ES-I3 (cell line): ENCODE data around the gene COX18.

Source experiments
- H3K36me3 ChIP-seq: 2 replicates; pipeline ENCODE4 v1.6.1; 2013; ENCODE audit warnings: mild to moderate bottlenecking, low read length, control low read depth, moderate library complexity; ENCODE audit not compliant: insufficient read depth
- H3K4me1 ChIP-seq: 2 replicates; pipeline ENCODE4 v1.6.1; 2013; ENCODE audit warnings: mild to moderate bottlenecking, control low read depth, low read length; ENCODE audit not compliant: insufficient read depth
- H3K9ac ChIP-seq: 2 replicates; pipeline ENCODE4 v1.6.1; 2013; ENCODE audit warnings: low read depth, mild to moderate bottlenecking, low read length, moderate library complexity
- H3K9me3 ChIP-seq: 2 replicates; pipeline ENCODE4 v1.6.1; 2013; ENCODE audit warnings: mild to moderate bottlenecking, low read length, moderate library complexity; ENCODE audit not compliant: control insufficient read depth, insufficient read depth

The COX18 gene

GRCh38 chr4:73068491-73069337 is 802 bp downstream of the COX18 start:
- Histone ChIP-seq H3K36me3 (peaks cover 14% of the 10 kb centered on the region), H3K4me1 (no peaks in the 10 kb centered on the region), H3K9ac (peak overlapping the region; percentile 88), H3K9me3 (no peaks in the 10 kb centered on the region)

- peak overlapping the region; percentile 88 for H3K9ac ChIP-seq
- no peaks in the 10 kb centered on the region for H3K9me3 ChIP-seq
- H3K4me1 ChIP-seq, result no peaks in the 10 kb centered on the region
- peaks cover 17% of the 10 kb centered on the region for H3K36me3 ChIP-seq
These were observed 1.5 kb downstream of the COX18 start for GRCh38 chr4:73067971-73068394.

- no peaks in the 10 kb centered on the region for H3K4me1 ChIP-seq
- no peaks in the 10 kb centered on the region for H3K9me3 ChIP-seq
- peaks cover 17% of the 10 kb centered on the region for H3K36me3 ChIP-seq
- H3K9ac ChIP-seq, result no peak overlapping the region
These were observed 2.6 kb downstream of the COX18 start for GRCh38 chr4:73066928-73067327.

GRCh38 chr4:73066445-73066844 is 3.1 kb downstream of the COX18 start:
- Histone ChIP-seq H3K9ac (no peak overlapping the region), H3K4me1 (no peaks in the 10 kb centered on the region), H3K9me3 (no peaks in the 10 kb centered on the region), H3K36me3 (peaks cover 17% of the 10 kb centered on the region)

DNA sequence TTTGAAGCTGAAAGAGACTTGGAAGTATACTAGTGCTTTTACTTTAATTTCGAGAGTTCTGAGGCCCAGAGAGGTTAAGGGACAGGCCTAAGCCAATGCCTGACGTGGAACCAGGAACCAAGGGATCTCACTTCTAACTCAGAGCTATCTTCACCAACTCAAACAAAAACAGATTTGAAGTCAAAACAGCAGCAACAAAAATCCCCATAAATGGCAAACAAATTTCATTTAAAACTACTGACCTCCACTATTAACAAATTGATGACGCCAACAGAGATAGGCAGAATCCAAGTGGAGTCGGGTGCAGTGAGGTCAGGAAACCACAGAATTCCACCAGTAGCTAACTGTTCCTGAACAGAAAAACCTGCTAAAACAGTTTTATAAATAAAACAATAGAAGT is 5.0 kb downstream of the COX18 start:
- H3K36me3 ChIP-seq, result peaks cover 20% of the 10 kb centered on the region
- no peaks in the 10 kb centered on the region for H3K9me3 ChIP-seq
- no peaks in the 10 kb centered on the region for H3K4me1 ChIP-seq
- no peak overlapping the region for H3K9ac ChIP-seq

DNA sequence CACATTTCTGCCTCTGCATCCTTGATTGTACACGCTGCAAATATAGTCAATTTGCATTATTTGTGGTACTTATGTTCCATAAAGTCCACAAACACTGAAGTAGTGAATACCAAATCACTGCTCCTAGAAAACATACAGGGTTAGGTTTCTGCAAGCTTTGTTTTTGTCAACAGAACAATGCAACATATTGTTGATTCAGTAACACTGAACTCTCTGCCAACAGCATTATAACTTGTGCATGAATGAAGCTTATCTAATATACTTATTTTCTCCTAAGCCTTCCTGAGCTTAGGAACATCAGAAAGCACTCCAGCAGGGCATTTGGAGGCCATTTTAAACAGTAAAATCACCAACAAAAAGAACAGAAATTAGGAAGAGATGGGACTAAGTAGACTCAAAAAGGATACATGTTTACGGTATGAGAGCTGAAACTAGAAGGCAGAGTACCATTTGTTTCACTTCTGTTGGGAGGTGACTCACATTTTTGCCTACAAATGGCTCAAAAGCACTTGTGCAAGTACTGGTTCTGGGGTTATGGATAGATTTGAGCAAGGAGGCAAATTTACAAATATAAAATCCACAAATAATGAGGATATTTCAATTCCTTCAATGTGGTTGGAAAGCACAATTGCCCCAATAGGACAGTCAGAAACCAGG is 14.1 kb downstream of the COX18 start:
- peaks cover 19% of the 10 kb centered on the region; the same call in 1 of the 2 replicates for H3K4me1 ChIP-seq
- H3K36me3 ChIP-seq, result peaks cover 13% of the 10 kb centered on the region
- no peak overlapping the region for H3K9ac ChIP-seq
- no peaks in the 10 kb centered on the region for H3K9me3 ChIP-seq

- Histone ChIP-seq H3K9me3 (no peaks in the 10 kb centered on the region), H3K9ac (no peak overlapping the region), H3K4me1 (peaks cover 19% of the 10 kb centered on the region; the same call in 1 of the 2 replicates), H3K36me3 (peaks cover 10% of the 10 kb centered on the region)
These were observed 15.5 kb downstream of the COX18 start for GRCh38 chr4:73053974-73054480.

- Histone ChIP-seq H3K9ac (no peak overlapping the region), H3K36me3 (peaks cover 9% of the 10 kb centered on the region), H3K9me3 (no peaks in the 10 kb centered on the region), H3K4me1 (peaks cover 19% of the 10 kb centered on the region; the same call in 1 of the 2 replicates)
These were observed 16.4 kb downstream of the COX18 start for GRCh38 chr4:73053076-73053475.

- no peaks in the 10 kb centered on the region for H3K9me3 ChIP-seq
- H3K36me3 ChIP-seq, result peaks cover 6% of the 10 kb centered on the region
- H3K9ac ChIP-seq, result no peak overlapping the region
- peaks cover 19% of the 10 kb centered on the region; the same call in 1 of the 2 replicates for H3K4me1 ChIP-seq
These were observed 17.9 kb downstream of the COX18 start for GRCh38 chr4:73051625-73052024.

GRCh38 chr4:73045879-73046278 is 23.6 kb downstream of the COX18 start:
- Histone ChIP-seq H3K36me3 (no peaks in the 10 kb centered on the region), H3K4me1 (no peaks in the 10 kb centered on the region), H3K9me3 (no peaks in the 10 kb centered on the region), H3K9ac (no peak overlapping the region)

GRCh38 chr4:73037057-73037456 is 32.5 kb downstream of the COX18 start:
- Histone ChIP-seq H3K9me3 (peaks cover 13% of the 10 kb centered on the region), H3K9ac (no peak overlapping the region), H3K36me3 (no peaks in the 10 kb centered on the region), H3K4me1 (no peaks in the 10 kb centered on the region)

DNA sequence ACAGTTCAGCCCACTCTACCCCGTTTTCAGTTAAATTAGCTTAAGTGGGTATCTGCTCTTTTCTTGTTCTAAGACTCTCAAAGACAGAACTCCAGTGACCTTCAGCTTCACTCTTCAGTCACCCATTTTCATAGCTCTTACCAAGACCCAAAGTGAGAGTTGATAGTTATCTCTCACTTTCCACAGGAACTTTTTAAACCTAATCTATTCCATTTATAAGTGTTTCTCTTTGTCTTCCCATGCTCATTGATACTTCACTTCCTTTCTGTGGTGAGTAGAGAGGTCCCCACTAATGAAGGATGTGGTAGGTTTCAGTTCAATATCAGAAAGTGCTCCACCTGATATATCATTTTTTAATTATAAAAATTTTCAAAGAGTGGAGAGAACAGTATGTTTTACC is 33.4 kb downstream of the COX18 start:
- Histone ChIP-seq H3K9me3 (peaks cover 13% of the 10 kb centered on the region), H3K4me1 (no peaks in the 10 kb centered on the region), H3K36me3 (no peaks in the 10 kb centered on the region), H3K9ac (no peak overlapping the region)

DNA sequence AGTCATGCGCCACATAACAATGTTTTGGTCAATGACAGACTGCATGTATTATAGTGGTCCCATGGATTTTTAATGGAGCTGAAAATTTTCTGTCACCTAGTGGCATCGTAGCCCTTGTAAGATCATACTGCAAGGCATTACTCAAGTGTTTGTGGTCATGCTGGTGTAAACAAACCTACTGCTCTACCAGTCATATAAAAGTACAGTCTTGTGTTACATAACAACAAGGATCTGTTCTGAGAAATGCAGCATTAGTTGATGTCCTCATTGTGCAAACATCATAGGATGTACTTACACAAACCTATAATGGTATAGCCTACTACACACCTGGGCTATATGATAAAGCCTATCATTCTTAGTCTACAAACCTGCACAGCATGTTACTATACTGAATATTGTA is 34.6 kb downstream of the COX18 start:
- Histone ChIP-seq H3K36me3 (no peaks in the 10 kb centered on the region), H3K9ac (no peak overlapping the region), H3K4me1 (no peaks in the 10 kb centered on the region), H3K9me3 (peaks cover 13% of the 10 kb centered on the region)

DNA sequence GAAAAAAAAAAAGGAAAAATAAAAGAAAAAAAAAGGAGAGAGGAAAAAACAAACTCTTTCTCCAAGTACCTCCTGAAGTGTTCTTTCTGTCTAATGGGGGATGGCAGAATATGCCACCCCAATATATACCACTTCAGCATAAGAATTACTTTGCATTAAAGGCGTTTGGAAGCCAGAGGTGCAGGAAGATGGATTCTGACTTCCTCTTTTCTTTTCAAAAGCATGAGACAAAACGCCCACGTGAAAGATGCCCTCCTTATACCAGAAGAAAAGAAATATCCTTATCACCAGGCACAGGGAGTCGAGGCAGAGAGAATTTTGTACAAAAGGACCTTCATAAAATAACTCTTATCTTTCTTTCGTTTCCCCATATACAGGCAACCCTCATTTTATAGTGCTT is 40.9 kb downstream of the COX18 start:
- Histone ChIP-seq H3K4me1 (no peaks in the 10 kb centered on the region), H3K9ac (no peak overlapping the region), H3K36me3 (no peaks in the 10 kb centered on the region), H3K9me3 (no peaks in the 10 kb centered on the region)

DNA sequence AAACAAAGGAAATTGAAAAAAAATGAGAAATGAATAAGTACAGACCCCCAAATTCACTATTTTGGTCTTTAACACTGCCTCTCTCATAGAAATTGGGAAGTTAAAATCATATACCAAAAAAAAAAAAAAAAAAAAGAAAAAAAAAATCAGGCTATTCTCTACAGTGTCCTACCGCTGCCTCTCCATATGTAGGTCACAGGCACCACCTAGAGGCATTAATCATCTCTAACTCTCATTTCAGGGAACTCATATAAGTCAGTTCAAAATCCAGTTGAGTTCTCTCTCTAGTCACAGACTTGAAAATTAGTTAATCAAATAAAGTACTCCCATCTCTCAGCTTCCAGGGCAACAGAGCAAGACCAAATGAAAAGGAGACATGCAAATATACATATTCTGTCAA is 47.9 kb downstream of the COX18 start:
- H3K9ac ChIP-seq, result no peak overlapping the region
- no peaks in the 10 kb centered on the region for H3K4me1 ChIP-seq
- H3K9me3 ChIP-seq, result no peaks in the 10 kb centered on the region
- H3K36me3 ChIP-seq, result no peaks in the 10 kb centered on the region
